ENCODE measurements around the gene SP110.

GRCh38 chr2:230205721-230206120 lies 14.1 kb downstream of the SP110 start:
- TF ChIP-seq POLR2AphosphoS5 (IDR thresholded peaks at IDR 0.05; ENCODE audit: low read depth): no peak
- no peak for TF ChIP-seq CTCF (conservative IDR thresholded peaks at IDR 0.05; ENCODE audit: low read depth in 2 of 2)
- no peak for TF ChIP-seq EZH2phosphoT487 (IDR thresholded peaks at IDR 0.05; ENCODE audit: unreplicated experiment)
- no peak for TF ChIP-seq REST (IDR thresholded peaks at IDR 0.05; ENCODE audit: unreplicated experiment)
- no peak for TF ChIP-seq CREB1 (CRISPR knock-in tag; IDR thresholded peaks at IDR 0.05; ENCODE audit: low read depth)
- no peak for TF ChIP-seq EZH2 (IDR thresholded peaks at IDR 0.05; ENCODE audit: low read depth, unreplicated experiment)

All from GM23338 (cell line).